RWPE1 (cell line): ENCODE data around the gene KCNQ1.

Experiments
- CTCF ChIA-PET: fragments of 350-600 bp; sonication (Branson Sonifier 250); formaldehyde crosslinking; extraction: SDS; loops from one replicate; lab custom pipeline; 2021; lab: Yijun Ruan, JAX
- POLR2A ChIA-PET: fragments of 400-600 bp; formaldehyde crosslinking; extraction: SDS; loops from one replicate; lab custom pipeline; 2020; ENCODE audit warnings: antibody characterized with exemption; ENCODE audit not compliant: low non-redundant PET; lab: Yijun Ruan, JAX
- DNase-seq: peaks from one replicate; pipeline ENCODE4 v3.0.0; 2012; ENCODE audit warnings: low spot score
- H3K27ac ChIP-seq: fragments of 450-650 bp; 2 replicates; pipeline ENCODE4 v1.5.1; 2017
- TF ChIP-seq, protein P1 (sequence below): fragments of 450-650 bp; conservative IDR thresholded peaks from 2 replicates; pipeline ENCODE4 v1.5.1; 2017; ENCODE audit warnings: low read depth, mild to moderate bottlenecking

KCNQ1 gene

DNA sequence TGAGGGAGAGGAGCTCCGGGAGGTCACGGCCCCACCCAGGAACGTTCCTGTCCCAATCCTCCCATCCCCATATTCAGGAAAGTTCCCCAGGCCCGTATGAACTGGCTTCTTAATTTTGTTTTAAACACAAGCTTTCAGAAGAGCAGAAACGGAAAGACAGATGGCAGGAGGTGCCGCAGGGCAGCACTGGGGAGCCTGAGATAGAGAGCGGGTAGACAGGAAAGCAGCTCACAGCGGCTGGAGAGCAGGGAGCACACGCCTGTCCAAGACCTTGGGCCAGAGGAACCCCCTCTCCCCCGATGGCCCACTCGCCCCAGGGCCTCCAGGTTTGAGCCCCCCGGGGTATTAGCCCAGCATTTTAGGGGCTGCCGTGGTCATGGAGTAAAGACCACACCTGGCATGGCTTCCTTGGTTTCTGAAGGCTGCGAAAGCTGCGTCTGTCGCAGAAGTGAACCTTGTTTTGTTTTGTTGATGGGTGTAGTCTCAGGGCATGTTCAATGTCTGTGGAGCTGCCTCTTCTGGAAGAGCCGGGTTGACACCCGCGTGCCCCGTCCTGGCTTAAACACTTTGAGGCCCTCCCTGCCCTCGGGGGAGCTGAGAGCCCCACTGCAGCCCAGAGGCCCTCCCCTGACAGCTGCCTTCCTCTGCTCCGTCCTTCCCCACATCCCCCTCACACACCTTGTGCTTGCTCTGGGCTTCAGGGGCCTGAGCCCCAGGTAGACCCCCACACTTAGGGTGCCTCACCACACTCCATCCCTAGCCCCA, 272.9 kb downstream of the KCNQ1 start:
- CTCF ChIA-PET: interaction anchor here (0.7 kb wide), 1 partner anchor 275 kb away, joined by 4 read pairs; no protein-coding TSS in a partner anchor

DNA sequence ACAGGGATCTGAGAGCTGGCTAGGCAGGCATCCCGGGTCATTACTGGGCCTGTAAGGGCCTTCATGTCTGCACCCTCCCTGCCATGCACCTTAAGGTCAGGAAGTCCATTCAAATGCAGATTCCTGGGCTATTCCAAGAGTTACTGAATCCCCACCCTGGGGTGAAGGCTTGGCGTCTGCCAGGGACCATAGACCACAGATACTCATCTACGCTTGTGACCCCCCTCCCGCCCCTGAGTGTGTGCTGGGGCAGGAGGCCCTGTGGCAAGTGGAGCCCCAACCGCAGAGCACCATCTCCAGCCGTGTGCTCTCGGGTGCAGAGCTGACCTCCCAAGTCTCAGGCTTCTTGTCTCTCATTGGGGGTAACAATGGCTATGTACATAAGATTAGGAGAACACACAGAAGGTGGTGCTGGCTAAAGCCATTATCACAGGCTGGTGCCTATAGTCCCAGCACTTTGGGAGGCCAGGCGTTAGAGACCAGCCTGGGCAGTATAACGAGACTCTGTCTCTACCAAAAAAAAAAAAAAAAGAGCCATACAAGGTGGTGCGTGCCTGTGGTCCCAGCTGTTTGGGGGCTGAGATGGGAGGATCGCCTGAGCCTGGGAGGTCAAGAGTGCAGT, 274.1 kb downstream of the KCNQ1 start:
- TF ChIP-seq, protein P1, sequence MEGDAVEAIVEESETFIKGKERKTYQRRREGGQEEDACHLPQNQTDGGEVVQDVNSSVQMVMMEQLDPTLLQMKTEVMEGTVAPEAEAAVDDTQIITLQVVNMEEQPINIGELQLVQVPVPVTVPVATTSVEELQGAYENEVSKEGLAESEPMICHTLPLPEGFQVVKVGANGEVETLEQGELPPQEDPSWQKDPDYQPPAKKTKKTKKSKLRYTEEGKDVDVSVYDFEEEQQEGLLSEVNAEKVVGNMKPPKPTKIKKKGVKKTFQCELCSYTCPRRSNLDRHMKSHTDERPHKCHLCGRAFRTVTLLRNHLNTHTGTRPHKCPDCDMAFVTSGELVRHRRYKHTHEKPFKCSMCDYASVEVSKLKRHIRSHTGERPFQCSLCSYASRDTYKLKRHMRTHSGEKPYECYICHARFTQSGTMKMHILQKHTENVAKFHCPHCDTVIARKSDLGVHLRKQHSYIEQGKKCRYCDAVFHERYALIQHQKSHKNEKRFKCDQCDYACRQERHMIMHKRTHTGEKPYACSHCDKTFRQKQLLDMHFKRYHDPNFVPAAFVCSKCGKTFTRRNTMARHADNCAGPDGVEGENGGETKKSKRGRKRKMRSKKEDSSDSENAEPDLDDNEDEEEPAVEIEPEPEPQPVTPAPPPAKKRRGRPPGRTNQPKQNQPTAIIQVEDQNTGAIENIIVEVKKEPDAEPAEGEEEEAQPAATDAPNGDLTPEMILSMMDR: no peak
- no peak overlapping the region for H3K27ac ChIP-seq
- ChIA-PET CTCF (no interaction called here), POLR2A (interaction anchor here (0.6 kb wide), 1 partner anchor 891 kb away, joined by 3 read pairs; no protein-coding TSS in a partner anchor)
- no peak for DNase-seq

More for the DNA sequence above, 272.9 kb downstream of the KCNQ1 start:
- no peak overlapping the region for H3K27ac ChIP-seq
- DNase-seq: no peak
- POLR2A ChIA-PET: no interaction called here
- TF ChIP-seq, protein P1: no peak

DNA sequence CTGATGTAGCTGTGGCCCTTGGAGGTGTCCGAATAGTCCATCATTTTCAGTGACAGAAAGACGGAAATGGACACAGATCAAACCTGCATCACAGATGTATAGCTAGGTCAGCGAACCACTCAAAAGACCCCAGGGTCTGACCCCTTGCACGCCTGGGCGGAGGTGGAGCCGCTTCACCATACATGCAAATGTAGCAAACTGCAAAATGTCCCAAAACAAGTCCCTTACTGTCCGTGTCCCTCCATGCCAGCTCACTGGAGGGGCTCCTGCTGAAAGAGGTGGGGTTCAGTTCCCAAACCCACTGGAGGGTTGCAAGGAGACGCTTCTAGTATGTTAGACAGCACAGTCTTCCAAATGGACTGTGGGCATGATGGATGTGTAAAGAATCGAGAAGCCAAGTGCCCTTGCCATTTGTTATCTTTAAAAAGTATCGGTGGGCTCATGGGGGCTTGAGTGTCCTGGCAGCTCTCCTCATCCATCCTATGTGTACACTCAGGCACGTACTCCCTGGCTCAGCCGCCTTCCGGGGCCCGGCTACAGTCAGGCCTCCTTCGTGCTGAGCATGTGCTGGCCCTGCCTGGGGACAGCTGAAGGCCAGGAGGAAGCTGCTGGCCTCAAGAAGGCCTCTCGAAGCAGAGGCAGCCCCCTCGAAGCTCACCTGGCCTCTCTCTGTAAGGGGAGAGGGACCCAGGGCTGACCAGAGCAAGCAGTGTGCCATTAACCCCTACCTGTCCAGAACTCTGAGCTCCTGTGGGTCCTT, 275.2 kb downstream of the KCNQ1 start:
- TF ChIP-seq, protein P1: no peak
- DNase-seq: no peak
- no peak overlapping the region for H3K27ac ChIP-seq
- CTCF ChIA-PET: interaction anchor here (0.5 kb wide), 1 partner anchor 83 kb away, joined by 3 read pairs; no protein-coding TSS in a partner anchor
- POLR2A ChIA-PET: interaction anchor here (0.6 kb wide), 2 partner anchors 182 to 890 kb away, joined by 3 read pairs; a partner anchor contains a TSS

DNA sequence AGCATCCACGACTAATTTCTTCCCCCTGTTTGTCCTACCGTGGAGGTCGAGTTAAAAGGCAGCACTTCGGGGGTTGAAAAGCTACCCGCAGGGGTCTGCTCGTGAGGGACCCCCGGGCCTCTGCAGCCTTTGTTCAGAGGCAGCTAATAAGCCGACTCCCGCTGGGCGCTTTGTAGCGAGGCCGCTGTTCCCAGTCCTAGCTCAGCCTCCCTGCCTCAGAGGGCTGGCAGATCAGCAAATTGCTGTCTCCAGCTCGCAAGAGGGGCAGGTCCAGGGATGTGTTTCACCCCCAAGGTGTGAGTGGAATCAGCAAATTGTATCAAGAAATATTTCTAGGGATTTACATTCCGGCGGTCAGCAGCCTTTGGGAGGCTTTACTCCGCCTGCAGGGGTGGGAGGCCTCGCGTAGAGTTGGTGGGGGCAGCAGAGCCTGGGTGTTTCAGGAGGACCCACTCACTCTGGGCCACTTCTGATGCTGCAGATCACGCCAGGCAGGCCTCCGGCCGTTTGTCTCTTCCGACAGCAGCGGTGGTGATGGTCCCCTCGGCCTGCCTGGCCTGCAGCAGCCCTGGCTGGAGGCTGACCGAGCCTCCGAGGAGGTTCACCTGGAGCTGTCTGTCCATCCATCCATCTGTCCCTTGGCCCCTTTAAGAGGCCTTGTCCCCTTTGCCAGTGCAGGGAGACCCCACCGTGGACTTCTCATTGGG, 276.6 kb downstream of the KCNQ1 start:
- POLR2A ChIA-PET: no interaction called here
- H3K27ac ChIP-seq: no peak overlapping the region
- DNase-seq: no peak
- TF ChIP-seq, protein P1: no peak
- CTCF ChIA-PET: no interaction called here

DNA sequence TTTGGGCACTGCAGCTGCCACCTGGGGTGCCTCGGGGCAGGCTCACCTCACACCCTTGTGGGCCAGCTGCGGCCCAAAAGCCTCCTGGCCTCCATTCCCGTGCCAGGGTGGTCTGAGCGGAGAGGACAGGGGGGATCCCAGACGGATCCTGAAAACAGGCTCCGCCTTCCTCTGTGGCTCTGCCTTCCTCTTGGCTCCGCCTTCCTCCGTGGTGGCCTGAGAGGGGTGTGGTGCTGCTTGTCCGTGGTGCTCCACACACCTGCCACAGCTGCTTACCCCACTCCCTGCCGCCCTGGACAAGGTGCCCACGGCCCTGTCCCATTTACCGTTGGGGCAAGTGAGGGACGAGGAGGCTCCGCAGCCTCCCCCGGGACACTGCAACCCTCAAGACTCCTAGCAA, 278.1 kb downstream of the KCNQ1 start:
- no peak for DNase-seq
- ChIA-PET CTCF (no interaction called here), POLR2A (no interaction called here)
- TF ChIP-seq, protein P1: no peak
- H3K27ac ChIP-seq: no peak overlapping the region
